Activated effector memory CD4-positive, alpha-beta T cell treated with anti-CD3 and anti-CD28 coated beads, Interleukin-2, amount 50 U/mL, for 16 hours (primary cell): ENCODE measurements around the gene SPAG7.
"Not testable (repeated sequence)": the region's sequence is repeated elsewhere in the genome, so short reads cannot be mapped to it uniquely, and the experiment has no call there.

Source experiments
- DNase-seq: peaks from one replicate; pipeline ENCODE4 v3.0.0-alpha.2; 2020

The SPAG7 gene

GRCh38 chr17:4935650-4936049, 32.0 kb downstream of the SPAG7 start:
- no peak for DNase-seq

- no peak for DNase-seq
These were observed 33.2 kb downstream of the SPAG7 start for GRCh38 chr17:4934173-4934979.

GRCh38 chr17:4933646-4934045, 34.0 kb downstream of the SPAG7 start:
- DNase-seq = no peak

DNA sequence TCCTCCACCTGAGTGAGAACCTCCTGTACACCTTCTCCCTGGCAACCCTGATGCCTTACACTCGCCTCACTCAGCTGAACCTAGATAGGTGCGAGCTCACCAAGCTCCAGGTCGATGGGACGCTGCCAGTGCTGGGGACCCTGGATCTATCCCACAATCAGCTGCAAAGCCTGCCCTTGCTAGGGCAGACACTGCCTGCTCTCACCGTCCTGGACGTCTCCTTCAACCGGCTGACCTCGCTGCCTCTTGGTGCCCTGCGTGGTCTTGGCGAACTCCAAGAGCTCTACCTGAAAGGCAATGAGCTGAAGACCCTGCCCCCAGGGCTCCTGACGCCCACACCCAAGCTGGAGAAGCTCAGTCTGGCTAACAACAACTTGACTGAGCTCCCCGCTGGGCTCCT, 34.9 kb downstream of the SPAG7 start:
- no peak for DNase-seq

DNA sequence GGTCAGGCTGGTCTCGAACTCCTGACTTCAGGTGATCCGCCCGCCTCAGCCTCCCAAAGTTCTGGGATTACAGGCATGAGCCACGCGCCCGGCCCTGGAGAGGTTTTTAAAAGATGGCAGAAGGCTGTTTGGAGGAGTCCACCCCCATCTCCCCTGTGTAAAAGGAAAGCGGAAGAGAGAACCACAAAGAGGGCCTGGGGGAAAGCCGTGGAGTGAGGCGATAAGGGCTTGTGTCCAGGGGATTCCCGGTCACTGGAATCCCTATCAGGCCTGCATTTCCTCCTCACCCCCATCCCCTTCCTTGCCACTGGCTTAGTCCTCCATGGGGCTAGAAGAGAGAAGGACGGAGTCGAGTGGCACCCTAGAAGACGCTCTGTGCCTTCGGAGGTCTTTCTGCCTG, 35.7 kb downstream of the SPAG7 start, which contains the start of gene GP1BA:
Gene GP1BA, plus strand, starts transcription at position 315 of the 400 bp plus-strand sequence. CDS start 328 bp downstream, outside the sequence.
- no peak for DNase-seq

DNA sequence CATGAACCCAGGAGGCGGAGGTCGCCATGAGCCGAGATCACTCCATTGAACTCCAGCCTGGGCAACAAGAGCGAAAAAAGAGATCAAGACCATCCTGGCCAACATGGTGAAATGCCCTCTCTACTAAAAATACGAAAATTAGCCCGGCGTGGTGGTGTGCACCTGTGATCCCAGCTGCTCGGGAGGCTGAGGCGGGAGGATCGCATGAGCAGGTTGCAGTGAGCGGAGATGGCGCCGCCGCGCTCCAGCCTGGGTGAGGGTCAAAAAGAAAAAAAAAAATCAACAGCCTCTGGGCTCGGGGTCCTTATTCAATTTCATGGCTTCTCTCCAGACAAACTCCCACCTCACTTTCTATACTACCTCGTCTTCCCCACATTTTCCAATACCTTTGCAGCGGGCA, 38.7 kb downstream of the SPAG7 start:
- no peak for DNase-seq

DNA sequence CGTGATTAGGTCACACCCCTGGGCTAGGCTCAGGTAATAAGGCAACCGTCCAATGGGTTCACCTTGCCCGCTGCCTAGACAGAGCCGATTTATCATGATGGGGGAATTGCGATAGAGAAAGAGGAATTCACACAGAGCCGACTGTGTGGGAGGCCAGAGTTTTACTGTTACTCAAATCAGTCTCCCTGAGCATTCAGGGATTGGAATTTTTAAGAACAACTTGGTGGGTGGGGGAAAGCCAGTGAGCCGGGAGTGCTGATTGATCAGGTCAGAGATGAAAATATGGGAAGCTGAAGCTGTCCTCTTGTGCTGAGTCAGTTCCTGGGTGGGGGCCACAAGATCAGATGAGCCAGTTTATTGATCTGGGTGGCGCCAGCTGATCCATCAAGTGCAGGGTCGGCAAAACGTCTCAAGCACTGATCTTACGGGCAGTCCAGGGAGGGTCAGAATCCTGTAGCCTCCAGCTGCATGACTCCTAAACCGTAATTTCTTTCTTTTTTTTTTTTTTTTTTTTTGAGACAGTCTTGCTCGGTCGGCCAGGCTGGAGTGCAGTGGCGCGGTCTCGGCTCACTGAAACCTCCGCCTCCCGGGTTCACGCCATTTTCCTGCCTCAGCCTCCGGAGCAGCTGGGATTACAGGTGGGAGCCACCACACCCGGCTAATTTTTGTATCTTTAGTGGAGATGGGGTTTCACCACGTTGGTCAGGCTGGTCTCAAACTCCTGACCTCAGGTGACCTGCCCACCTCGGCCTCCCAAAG, 40.9 kb downstream of the SPAG7 start:
- DNase-seq = not testable (repeated sequence)

DNA sequence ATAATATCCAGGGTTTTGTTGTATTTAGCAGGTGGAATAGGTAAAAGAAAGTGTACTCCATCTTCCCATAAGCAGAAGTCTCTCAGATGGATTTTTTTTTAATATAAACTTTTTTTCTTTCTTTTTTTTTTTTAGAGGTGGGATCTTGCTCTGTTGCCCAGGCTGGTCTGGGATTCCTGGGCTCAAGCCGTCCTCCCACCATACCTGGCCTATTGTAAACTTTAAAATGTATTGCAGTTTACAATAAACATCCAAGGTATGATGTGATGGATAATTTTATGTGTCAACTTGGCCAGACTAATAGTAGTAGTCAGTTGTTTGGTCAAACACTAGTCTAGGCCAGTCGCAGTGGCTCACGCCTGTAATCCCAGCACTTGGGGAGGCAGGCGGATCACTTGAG, 46.3 kb downstream of the SPAG7 start:
- DNase-seq = no peak

- no peak for DNase-seq
These were observed 47.1 kb downstream of the SPAG7 start for GRCh38 chr17:4920351-4921048.

DNA sequence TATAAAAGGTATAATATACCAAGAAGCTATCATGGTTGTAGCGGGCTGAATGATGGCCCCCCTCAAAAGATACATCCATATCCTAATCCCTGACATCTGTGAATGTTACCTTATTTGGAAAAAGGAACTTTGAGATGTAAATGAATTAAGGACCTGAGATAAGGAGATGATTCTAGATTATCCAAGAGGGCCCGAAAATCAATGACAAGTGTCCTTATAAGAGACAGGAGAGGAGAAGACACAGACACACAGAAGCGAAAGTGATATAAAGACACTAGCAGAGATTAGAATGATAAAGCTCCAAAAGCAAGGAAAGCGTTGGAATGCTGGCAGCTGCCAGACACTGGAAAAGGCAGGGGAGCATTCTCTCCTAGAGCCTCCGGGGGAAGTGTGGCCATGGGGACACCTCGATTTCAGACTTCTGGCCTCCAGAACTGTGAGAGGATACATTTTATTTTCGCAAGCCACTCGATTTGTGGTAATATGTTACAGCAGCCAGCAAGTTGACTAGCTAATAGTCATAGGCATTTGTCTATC, 48.0 kb downstream of the SPAG7 start:
- DNase-seq = no peak

DNA sequence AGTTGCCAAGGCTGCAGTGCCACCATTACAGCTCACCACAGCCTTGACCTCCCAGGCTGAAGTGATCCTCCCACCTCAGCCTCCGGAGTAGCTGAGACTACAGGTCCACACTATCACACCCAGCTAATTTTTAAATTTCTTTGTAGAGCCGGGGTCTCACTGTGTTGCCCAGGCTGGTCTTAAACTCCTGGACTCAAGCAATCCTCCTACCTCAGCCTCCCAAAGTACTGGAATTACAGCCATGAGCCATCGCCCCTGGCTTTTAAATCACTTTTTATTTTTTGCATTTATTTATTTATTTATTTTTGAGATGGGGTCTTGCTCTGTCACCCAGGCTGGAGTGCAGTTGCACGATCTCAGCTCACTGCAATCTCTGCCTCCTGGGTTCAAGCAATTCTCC, 53.1 kb downstream of the SPAG7 start:
- not testable (repeated sequence) for DNase-seq

- DNase-seq = no peak
These were observed 53.6 kb downstream of the SPAG7 start for GRCh38 chr17:4913994-4914393.
